Ishikawa (cell line): ENCODE data around the gene GRIPAP1.

Experiments
- CEBPB ChIP-seq: IDR thresholded peaks from 2 replicates; pipeline ENCODE4 v1.6.1; 2012
- EGR1 ChIP-seq: IDR thresholded peaks from 2 replicates; pipeline ENCODE4 v1.6.1; 2012
- RAD21 ChIP-seq: IDR thresholded peaks from 2 replicates; pipeline ENCODE4 v1.6.1; 2012; ENCODE audit warnings: low read depth
- TAF1 ChIP-seq: IDR thresholded peaks from 2 replicates; pipeline ENCODE4 v1.6.1; 2012; ENCODE audit warnings: low read depth, mild to moderate bottlenecking
- YY1 ChIP-seq: IDR thresholded peaks from 2 replicates; pipeline ENCODE4 v1.6.1; 2012; ENCODE audit warnings: low read depth
- TF ChIP-seq, protein P1 (sequence below): IDR thresholded peaks from 2 replicates; pipeline ENCODE4 v1.6.1; 2012; ENCODE audit warnings: low read depth, mild to moderate bottlenecking
- TF ChIP-seq, protein P2 (sequence below): IDR thresholded peaks from 2 replicates; pipeline ENCODE4 v1.6.1; 2012
- TF ChIP-seq, protein P3 (sequence below): IDR thresholded peaks from 2 replicates; pipeline ENCODE4 v1.6.1; 2012

DNA sequence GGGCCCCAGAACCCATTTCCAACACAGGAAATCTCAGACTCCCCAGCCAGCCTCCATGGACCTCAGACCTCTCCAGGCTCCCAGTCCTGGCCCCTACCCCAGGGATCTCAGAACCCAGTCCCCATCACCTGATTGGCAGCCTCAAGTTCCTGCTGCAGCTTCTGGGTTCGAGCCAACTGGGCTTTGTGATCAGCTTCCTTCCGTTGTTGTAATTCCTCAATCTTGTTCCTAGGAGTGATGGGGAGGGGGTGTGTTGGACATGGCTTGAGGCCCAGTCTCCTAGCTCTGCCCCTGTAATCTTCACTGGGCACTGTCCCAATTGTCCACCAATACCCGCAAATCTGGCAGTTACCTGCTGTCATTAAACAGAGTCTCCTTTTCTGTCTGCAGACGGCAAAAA lies 12.6 kb downstream of the GRIPAP1 start:
- TF ChIP-seq TAF1 (no peak), EGR1 (no peak), CEBPB (no peak), RAD21 (no peak), YY1 (no peak)
- TF ChIP-seq, protein P1, sequence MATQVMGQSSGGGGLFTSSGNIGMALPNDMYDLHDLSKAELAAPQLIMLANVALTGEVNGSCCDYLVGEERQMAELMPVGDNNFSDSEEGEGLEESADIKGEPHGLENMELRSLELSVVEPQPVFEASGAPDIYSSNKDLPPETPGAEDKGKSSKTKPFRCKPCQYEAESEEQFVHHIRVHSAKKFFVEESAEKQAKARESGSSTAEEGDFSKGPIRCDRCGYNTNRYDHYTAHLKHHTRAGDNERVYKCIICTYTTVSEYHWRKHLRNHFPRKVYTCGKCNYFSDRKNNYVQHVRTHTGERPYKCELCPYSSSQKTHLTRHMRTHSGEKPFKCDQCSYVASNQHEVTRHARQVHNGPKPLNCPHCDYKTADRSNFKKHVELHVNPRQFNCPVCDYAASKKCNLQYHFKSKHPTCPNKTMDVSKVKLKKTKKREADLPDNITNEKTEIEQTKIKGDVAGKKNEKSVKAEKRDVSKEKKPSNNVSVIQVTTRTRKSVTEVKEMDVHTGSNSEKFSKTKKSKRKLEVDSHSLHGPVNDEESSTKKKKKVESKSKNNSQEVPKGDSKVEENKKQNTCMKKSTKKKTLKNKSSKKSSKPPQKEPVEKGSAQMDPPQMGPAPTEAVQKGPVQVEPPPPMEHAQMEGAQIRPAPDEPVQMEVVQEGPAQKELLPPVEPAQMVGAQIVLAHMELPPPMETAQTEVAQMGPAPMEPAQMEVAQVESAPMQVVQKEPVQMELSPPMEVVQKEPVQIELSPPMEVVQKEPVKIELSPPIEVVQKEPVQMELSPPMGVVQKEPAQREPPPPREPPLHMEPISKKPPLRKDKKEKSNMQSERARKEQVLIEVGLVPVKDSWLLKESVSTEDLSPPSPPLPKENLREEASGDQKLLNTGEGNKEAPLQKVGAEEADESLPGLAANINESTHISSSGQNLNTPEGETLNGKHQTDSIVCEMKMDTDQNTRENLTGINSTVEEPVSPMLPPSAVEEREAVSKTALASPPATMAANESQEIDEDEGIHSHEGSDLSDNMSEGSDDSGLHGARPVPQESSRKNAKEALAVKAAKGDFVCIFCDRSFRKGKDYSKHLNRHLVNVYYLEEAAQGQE, result no peak
- TF ChIP-seq, protein P2, sequence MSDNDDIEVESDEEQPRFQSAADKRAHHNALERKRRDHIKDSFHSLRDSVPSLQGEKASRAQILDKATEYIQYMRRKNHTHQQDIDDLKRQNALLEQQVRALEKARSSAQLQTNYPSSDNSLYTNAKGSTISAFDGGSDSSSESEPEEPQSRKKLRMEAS, result no peak
- TF ChIP-seq, protein P3, sequence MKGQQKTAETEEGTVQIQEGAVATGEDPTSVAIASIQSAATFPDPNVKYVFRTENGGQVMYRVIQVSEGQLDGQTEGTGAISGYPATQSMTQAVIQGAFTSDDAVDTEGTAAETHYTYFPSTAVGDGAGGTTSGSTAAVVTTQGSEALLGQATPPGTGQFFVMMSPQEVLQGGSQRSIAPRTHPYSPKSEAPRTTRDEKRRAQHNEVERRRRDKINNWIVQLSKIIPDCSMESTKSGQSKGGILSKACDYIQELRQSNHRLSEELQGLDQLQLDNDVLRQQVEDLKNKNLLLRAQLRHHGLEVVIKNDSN, result no peak
